ENCODE results near the gene KLK2. TPM values are rescaled to one million over a fixed set of nuclear protein-coding genes. Genes with fewer than 3 reads are reported as not detected.

KLK2 gene
- total and polyA plus RNA-seq, 2 of the 8 experiments (the other 6 are each of a cell fraction or from before 2014, with no cell fraction given): 0.20 TPM; not detected in 1

DNA sequence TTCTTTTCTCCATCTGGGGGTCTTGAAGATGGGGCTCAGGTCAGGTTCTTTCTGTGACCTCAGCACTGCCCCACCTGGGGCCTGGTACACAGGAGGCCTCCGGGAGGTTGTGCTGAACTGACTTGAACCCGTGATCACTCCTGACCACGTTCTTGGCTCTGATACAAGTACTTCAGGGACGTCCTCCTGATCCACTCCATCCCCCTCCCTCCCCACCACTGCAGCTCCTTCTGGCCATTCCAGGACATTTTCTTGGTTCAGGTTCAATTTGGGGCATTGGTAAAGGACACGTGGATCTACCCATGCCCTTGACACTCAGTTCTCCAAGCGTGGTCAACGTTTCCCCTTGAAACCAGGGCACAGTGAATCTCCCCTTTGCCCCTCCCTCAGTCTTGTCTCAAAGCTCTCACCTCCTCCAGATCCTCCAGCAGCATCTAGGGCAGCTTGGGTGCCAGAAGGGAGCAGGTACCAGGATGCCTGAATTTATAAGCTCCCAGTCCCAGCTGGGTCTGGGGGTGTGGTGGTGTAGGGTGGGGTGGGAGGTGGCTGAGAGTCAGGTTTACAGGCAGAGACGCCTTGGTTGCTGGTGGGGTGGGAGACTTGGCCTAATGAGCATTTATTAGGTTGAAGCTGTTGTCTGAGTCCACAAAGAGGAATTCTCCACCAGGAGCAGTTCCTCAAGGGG, 40.0 kb upstream of the KLK2 start, which contains the start of gene KLK15 (continued):
- TF ChIP-seq CHD1 (IDR thresholded peaks at IDR 0.05; ENCODE audit: low read depth, low read length): no peak
- TF ChIP-seq RBBP5 (IDR thresholded peaks at IDR 0.05; ENCODE audit: borderline replicate concordance, low read depth, low read length): no peak
